GM12878 (cell line): ENCODE measurements around the gene NECTIN1. TPM values are rescaled to one million over a fixed set of nuclear protein-coding genes. Genes with fewer than 3 reads are reported as not detected.

Source experiments
- ATAC-seq: fragments of 200-7000 bp; cut with Tn5 transposase; 3 replicates; pipeline ENCODE4 v1.9.1; 2020; ENCODE audit warnings: mild to moderate bottlenecking, moderate library complexity
- BruUV-seq: library from RNA; stranded (reverse); fragments of 400-500 nt; replicated peaks from 2 replicates; lab custom pipeline; 2021; lab: Mats Ljungman, UMichigan
- CTCF ChIA-PET: fragments of 300-600 bp; sonication (Branson Sonifier 250); formaldehyde crosslinking; extraction: SDS; loops from one replicate; lab custom pipeline; 2021; ENCODE audit warnings: inconsistent platforms; lab: Yijun Ruan, JAX
- POLR2A ChIA-PET: fragments of 350-600 bp; formaldehyde crosslinking; extraction: SDS; loops from one replicate; lab custom pipeline; 2021; ENCODE audit warnings: inconsistent platforms; lab: Charles Lee
- RAD21 ChIA-PET: fragments of 300-600 bp; sonication (Branson Sonifier 250); formaldehyde crosslinking; loops from one replicate; lab custom pipeline; 2023; ENCODE audit warnings: antibody characterized with exemption; ENCODE audit not compliant: unreplicated experiment; lab: Charles Lee
- SMC1A ChIA-PET: fragments of 300-600 bp; sonication (Branson Sonifier 250); formaldehyde crosslinking; loops from one replicate; lab custom pipeline; 2023; ENCODE audit not compliant: unreplicated experiment, uncharacterized antibody; lab: Charles Lee
- DNase-seq: peaks from one replicate; pipeline ENCODE4 v3.0.0-alpha.2; 2011; ENCODE audit warnings: low read depth, low spot score
- FAIRE-seq: peaks from 3 replicates; lab custom pipeline; 2011; peaks lifted over from hg19 to GRCh38; lab: Jason Lieb, UNC
- H2AFZ ChIP-seq: 2 replicates; pipeline ENCODE4 v1.6.0; 2011; ENCODE audit warnings: low read depth, low read length, control low read depth; ENCODE audit not compliant: control insufficient read depth
- H3K27ac ChIP-seq: 2 replicates; pipeline ENCODE4 v1.5.1; 2011; ENCODE audit warnings: control low read depth; ENCODE audit not compliant: control insufficient read depth, insufficient read depth
- H3K27me3 ChIP-seq, 2 experiments: replicated peaks in 1 of 2; 2 replicates each; pipeline versions ENCODE4 v1.6.0 to v1.6.1; 2011; ENCODE audit warnings: low read length in 1 of 2; ENCODE audit not compliant: control insufficient read depth in 2 of 2, insufficient read depth in 2 of 2
- H3K36me3 ChIP-seq, 2 experiments: 2 replicates each; pipeline ENCODE4 v1.5.1; 2011; ENCODE audit warnings: low read length in 1 of 2; ENCODE audit not compliant: control insufficient read depth in 2 of 2, insufficient read depth in 2 of 2
- H3K4me1 ChIP-seq: 2 replicates; pipeline ENCODE4 v1.6.1; 2011; ENCODE audit warnings: mild to moderate bottlenecking, low read length, moderate library complexity, mixed read lengths; ENCODE audit not compliant: control insufficient read depth, insufficient read depth
- H3K4me2 ChIP-seq: 2 replicates; pipeline ENCODE4 v1.6.0; 2011; ENCODE audit warnings: control low read depth; ENCODE audit not compliant: control insufficient read depth, insufficient read depth
- H3K4me3 ChIP-seq: fragments of 200-600 bp; sonication (generic); 2 replicates; pipeline ENCODE4 v1.5.1; 2016
- H3K79me2 ChIP-seq: 2 replicates; pipeline ENCODE4 v1.6.0; 2011; ENCODE audit warnings: low read length; ENCODE audit not compliant: control insufficient read depth, insufficient read depth
- H3K9ac ChIP-seq: 2 replicates; pipeline ENCODE4 v1.8.0; 2011; ENCODE audit warnings: low read length, control low read depth, mixed read lengths; ENCODE audit not compliant: control insufficient read depth, insufficient read depth
- H3K9me3 ChIP-seq: replicated peaks from 3 replicates; pipeline ENCODE4 v1.5.1; 2011; ENCODE audit warnings: mild to moderate bottlenecking, low read length; ENCODE audit not compliant: control insufficient read depth, insufficient read depth
- H4K20me1 ChIP-seq: 2 replicates; pipeline ENCODE4 v1.6.0; 2011; ENCODE audit not compliant: control insufficient read depth, insufficient read depth
- KDM1A ChIP-seq: fragments of 200-600 bp; sonication (generic); IDR thresholded peaks from 2 replicates; pipeline ENCODE4 v1.6.1; 2016; ENCODE audit warnings: borderline replicate concordance
- WGBS: methylation state at CpG from one replicate; pipeline ENCODE4 v1.1.6; 2016; ENCODE audit warnings: low lambda C conversion rate; ENCODE audit not compliant: insufficient replicate concordance, insufficient coverage; ENCODE audit errors: missing lambda C conversion rate; 5-methylcytosine and 5-hydroxymethylcytosine counted together
- in situ Hi-C: fragments of 300-500 bp; cut with MboI; formaldehyde crosslinking; loops from 9 replicates; pipeline ENCODE4 v1.14.3; 2018; ENCODE audit warnings: mixed read lengths
- intact Hi-C: fragments of 100-400 bp; cut with micrococcal nuclease; formaldehyde crosslinking; loops from one replicate; pipeline ENCODE4 v1.14.2; 2022; ENCODE audit not compliant: unreplicated experiment
- polyA plus RNA-seq, 11 experiments: library from polyadenylated mRNA; depleted of rRNA in 4 of 11; unstranded in 6 of 11; stranded (reverse) in 5 of 11; fragments of >200 nt; fragmentation: Nextera tagmentation in 4 of 11; fragmentation: Illumina TruSeq in 1 of 11; extraction: Ambion mirVana in 4 of 11; extraction: Trizol in 1 of 11; gene quantifications; 1 replicate in 1 of 11; 2 replicates in 10 of 11; pipeline versions ENCODE4 v1.2.1 to v1.2.3, GENCODE V29; 2011 to 2016; ENCODE audit warnings: inconsistent platforms in 2 of 11, missing spikeins in 2 of 11, low read depth in 1 of 11
- total RNA-seq, 4 experiments: library from RNA; depleted of rRNA in 3 of 4; stranded (reverse); fragments of >200 nt in 3 of 4; fragmentation: Illumina TruSeq in 1 of 4; extraction: Trizol in 1 of 4; gene quantifications; 2 replicates each; pipeline versions ENCODE4 v1.2.1 to v1.2.3, GENCODE V29; 2013 to 2021
- TF ChIP-seq, protein P1 (sequence below): fragments of 450-650 bp; formaldehyde crosslinking; IDR thresholded peaks from 2 replicates; pipeline ENCODE4 v1.4.0; 2020; ENCODE audit warnings: mild to moderate bottlenecking, moderate library complexity
- TF ChIP-seq, protein P2 (sequence below): fragments of 450-650 bp; formaldehyde crosslinking; IDR thresholded peaks from 2 replicates; pipeline ENCODE4 v1.5.0; 2022; ENCODE audit warnings: mild to moderate bottlenecking, missing genetic modification characterization

NECTIN1 gene
- total and polyA plus RNA-seq, 10 of the 15 experiments (the other 5 are each of a cell fraction or from before 2014, with no cell fraction given) = 0.97 to 9.2 (median 2.3) TPM

DNA sequence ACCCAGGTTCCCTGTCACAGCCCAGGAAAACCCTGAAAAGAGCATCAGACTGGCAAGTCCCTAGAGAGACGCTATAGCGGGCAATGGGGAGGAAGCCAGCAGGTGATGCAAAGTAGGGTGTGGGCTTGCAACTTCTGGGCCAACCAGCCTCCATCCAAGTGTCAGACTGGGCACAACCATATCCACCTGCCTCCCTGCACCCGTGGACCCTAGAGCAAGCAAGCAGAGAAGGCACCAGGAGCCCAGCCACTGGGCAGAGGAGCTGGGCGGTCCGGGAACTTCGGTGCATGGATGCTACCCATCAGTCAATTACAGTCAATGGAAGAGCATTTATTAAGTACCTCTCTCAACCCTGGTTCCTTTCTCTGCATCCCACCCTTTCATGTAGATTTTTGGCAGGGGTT lies 2.8 kb downstream of the NECTIN1 start (continued):
- TF ChIP-seq, protein P1, sequence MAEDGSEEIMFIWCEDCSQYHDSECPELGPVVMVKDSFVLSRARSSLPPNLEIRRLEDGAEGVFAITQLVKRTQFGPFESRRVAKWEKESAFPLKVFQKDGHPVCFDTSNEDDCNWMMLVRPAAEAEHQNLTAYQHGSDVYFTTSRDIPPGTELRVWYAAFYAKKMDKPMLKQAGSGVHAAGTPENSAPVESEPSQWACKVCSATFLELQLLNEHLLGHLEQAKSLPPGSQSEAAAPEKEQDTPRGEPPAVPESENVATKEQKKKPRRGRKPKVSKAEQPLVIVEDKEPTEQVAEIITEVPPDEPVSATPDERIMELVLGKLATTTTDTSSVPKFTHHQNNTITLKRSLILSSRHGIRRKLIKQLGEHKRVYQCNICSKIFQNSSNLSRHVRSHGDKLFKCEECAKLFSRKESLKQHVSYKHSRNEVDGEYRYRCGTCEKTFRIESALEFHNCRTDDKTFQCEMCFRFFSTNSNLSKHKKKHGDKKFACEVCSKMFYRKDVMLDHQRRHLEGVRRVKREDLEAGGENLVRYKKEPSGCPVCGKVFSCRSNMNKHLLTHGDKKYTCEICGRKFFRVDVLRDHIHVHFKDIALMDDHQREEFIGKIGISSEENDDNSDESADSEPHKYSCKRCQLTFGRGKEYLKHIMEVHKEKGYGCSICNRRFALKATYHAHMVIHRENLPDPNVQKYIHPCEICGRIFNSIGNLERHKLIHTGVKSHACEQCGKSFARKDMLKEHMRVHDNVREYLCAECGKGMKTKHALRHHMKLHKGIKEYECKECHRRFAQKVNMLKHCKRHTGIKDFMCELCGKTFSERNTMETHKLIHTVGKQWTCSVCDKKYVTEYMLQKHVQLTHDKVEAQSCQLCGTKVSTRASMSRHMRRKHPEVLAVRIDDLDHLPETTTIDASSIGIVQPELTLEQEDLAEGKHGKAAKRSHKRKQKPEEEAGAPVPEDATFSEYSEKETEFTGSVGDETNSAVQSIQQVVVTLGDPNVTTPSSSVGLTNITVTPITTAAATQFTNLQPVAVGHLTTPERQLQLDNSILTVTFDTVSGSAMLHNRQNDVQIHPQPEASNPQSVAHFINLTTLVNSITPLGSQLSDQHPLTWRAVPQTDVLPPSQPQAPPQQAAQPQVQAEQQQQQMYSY (CRISPR knock-in tag) = no peak
- TF ChIP-seq KDM1A = no peak

DNA sequence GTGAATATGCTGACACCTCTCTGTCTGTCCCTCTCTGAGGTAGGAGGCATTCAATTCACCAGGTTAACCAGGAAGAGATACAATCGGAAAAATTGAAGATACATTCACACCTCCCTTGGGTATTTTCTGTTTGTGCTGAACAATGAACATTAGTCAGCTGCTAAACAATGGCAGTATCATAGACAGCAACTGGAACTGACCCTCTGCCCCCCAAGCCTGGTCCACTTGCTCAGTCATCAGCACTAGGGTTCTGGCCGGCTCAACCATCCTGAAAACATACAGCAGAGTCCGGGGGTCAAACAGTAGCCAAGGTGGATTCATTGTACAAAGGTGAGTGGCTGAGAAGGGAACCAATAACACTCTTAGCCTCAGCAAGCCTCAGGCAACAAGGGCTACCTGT lies 4.0 kb downstream of the NECTIN1 start:
- H3K9me3 ChIP-seq = no peaks in the 10 kb centered on the region

More for the DNA sequence above, 4.0 kb downstream of the NECTIN1 start:
- Histone ChIP-seq H3K27me3 (peaks cover 0 to 4% of the 10 kb centered on the region in 2 experiments; a peak in 2 of 4 replicates), H4K20me1 (no peaks in the 10 kb centered on the region), H3K27ac (no peak overlapping the region), H3K9ac (no peak overlapping the region), H3K4me2 (0 out of 2 replicates have a peak overlapping the region, but pooled peaks have one; percentile 9), H3K36me3 (no peaks in the 10 kb centered on the region; a peak in 2 of 4 replicates), H3K4me3 (no peak overlapping the region), H3K4me1 (peaks cover 28% of the 10 kb centered on the region), H3K79me2 (peaks cover 15% of the 10 kb centered on the region), H2AFZ (no peak overlapping the region)
- ChIA-PET RAD21 (interaction anchor here (0.7 to 9.2 kb wide), 4 partner anchors 31 to 383 kb away, joined by 3 to 192 read pairs (median 8); no protein-coding TSS in a partner anchor), SMC1A (interaction anchor here (0.8 to 4.0 kb wide), 4 partner anchors 9 to 187 kb away, joined by 3 to 33 read pairs (median 3); no protein-coding TSS in a partner anchor), CTCF (interaction anchor here (1.0 to 10.3 kb wide), 5 partner anchors 14 to 244 kb away, joined by 3 to 214 read pairs (median 7); no protein-coding TSS in a partner anchor), POLR2A (interaction anchor here (1.5 to 7.3 kb wide), 2 partner anchors 27 to 50 kb away, joined by 4 to 74 read pairs; no protein-coding TSS in a partner anchor)
- FAIRE-seq (no peak), DNase-seq (no peak), ATAC-seq (no peak)
- WGBS = 17% methylated on average over 3 of the region's 3 CpGs
- intact Hi-C loops = loop anchor here (5.0 kb wide), 1 partner anchor 243 kb away; no protein-coding TSS in a partner anchor
- TF ChIP-seq, protein P2, sequence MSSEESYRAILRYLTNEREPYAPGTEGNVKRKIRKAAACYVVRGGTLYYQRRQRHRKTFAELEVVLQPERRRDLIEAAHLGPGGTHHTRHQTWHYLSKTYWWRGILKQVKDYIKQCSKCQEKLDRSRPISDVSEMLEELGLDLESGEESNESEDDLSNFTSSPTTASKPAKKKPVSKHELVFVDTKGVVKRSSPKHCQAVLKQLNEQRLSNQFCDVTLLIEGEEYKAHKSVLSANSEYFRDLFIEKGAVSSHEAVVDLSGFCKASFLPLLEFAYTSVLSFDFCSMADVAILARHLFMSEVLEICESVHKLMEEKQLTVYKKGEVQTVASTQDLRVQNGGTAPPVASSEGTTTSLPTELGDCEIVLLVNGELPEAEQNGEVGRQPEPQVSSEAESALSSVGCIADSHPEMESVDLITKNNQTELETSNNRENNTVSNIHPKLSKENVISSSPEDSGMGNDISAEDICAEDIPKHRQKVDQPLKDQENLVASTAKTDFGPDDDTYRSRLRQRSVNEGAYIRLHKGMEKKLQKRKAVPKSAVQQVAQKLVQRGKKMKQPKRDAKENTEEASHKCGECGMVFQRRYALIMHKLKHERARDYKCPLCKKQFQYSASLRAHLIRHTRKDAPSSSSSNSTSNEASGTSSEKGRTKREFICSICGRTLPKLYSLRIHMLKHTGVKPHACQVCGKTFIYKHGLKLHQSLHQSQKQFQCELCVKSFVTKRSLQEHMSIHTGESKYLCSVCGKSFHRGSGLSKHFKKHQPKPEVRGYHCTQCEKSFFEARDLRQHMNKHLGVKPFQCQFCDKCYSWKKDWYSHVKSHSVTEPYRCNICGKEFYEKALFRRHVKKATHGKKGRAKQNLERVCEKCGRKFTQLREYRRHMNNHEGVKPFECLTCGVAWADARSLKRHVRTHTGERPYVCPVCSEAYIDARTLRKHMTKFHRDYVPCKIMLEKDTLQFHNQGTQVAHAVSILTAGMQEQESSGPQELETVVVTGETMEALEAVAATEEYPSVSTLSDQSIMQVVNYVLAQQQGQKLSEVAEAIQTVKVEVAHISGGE (CRISPR knock-in tag) = no peak
- TF ChIP-seq, all 136 proteins: peak for 0
- BruUV-seq = no TSS peak
- in situ Hi-C loops = no loop called here
